Transverse colon (tissue), 4 donors: ENCODE measurements around the gene MTMR3. TPM values are rescaled to one million over a fixed set of nuclear protein-coding genes. Genes with fewer than 3 reads are reported as not detected.

Source experiments
- DNase-seq: peaks from one replicate; pipeline ENCODE4 v3.0.0-alpha.2; 2019
- H3K27ac ChIP-seq, 4 donors: fragments of 200-600 bp; sonication (generic); 2 replicates each; pipeline ENCODE4 v1.5.1; 2016 to 2018; ENCODE audit warnings: inconsistent platforms in 4 of 4
- H3K27me3 ChIP-seq: fragments of 200-600 bp; sonication (generic); 2 replicates; pipeline ENCODE4 v1.5.1; 2017; ENCODE audit warnings: inconsistent platforms
- H3K36me3 ChIP-seq, 4 donors: fragments of 200-600 bp; sonication (generic); 2 replicates each; pipeline ENCODE4 v1.5.1; 2017 to 2019; ENCODE audit warnings: inconsistent platforms in 4 of 4
- H3K4me1 ChIP-seq, 4 donors: fragments of 200-600 bp; sonication (generic); 2 replicates each; pipeline ENCODE4 v1.5.1; 2017 to 2020; ENCODE audit warnings: inconsistent platforms in 4 of 4
- H3K4me3 ChIP-seq, 4 donors: fragments of 200-600 bp; sonication (generic); 1 replicate in 1 of 4; 2 replicates in 3 of 4; pipeline versions ENCODE4 v1.5.1 to v1.6.1; 2017 to 2019; ENCODE audit warnings: inconsistent platforms in 4 of 4
- H3K9me3 ChIP-seq, 2 donors: fragments of 200-600 bp; sonication (generic); 2 replicates each; pipeline ENCODE4 v1.5.1; 2017 to 2019; ENCODE audit warnings: inconsistent platforms in 2 of 2
- CTCF ChIP-seq, 5 experiments: fragments of 200-600 bp in 3 of 5; fragments of 450-650 bp in 2 of 5; sonication (generic) in 3 of 5; IDR thresholded peaks; 1 replicate in 2 of 5; 2 replicates in 3 of 5; pipeline ENCODE4 v1.5.1; 2016 to 2017; ENCODE audit warnings: antibody characterized with exemption in 5 of 5, inconsistent platforms in 3 of 5, mild to moderate bottlenecking in 2 of 5, moderate library complexity in 1 of 5
- EP300 ChIP-seq: sonication (generic); formaldehyde crosslinking; IDR thresholded peaks from one replicate; pipeline ENCODE4 v1.6.1; 2017; ENCODE audit warnings: antibody characterized with exemption, low read depth
- POLR2A ChIP-seq: fragments of 450-650 bp; IDR thresholded peaks from one replicate; pipeline ENCODE4 v1.6.1; 2016; ENCODE audit warnings: antibody characterized with exemption, mild to moderate bottlenecking, moderate library complexity
- POLR2AphosphoS5 ChIP-seq, 3 donors: sonication (generic); formaldehyde crosslinking; IDR thresholded peaks; one replicate each; pipeline ENCODE4 v1.6.1; 2016; ENCODE audit warnings: antibody characterized with exemption in 3 of 3
- WGBS, 2 donors: methylation state at CpG; one replicate each; pipeline ENCODE4 v1.1.5; 2018; ENCODE audit warnings: low coverage in 1 of 2; 5-methylcytosine and 5-hydroxymethylcytosine counted together
- in situ Hi-C, 4 donors: fragments of 200-750 bp; cut with MboI; loops; one replicate each; pipeline versions ENCODE4 v1.15.0 to v1.15.1; 2017; ENCODE audit warnings: low sequenced_read_pairs in 3 of 4, low pct_ligation_motif_present in 1 of 4, low pct_unique_long_range_greater_than_20kb in 1 of 4
- intact Hi-C: fragments of 100-400 bp; cut with DNase I; formaldehyde crosslinking; loops from one replicate; pipeline ENCODE4 v1.15.1; 2023; ENCODE audit warnings: low total_unique reads
- total RNA-seq, 4 donors: library from RNA; depleted of rRNA; stranded (reverse); fragments of >200 nt; gene quantifications; one replicate each; pipeline ENCODE4 v1.1.0, GENCODE V29; 2016

Gene MTMR3
- total RNA-seq, 4 donors from 2014 or later, result 52.5 to 92.7 (median 70.2) TPM

GRCh38 chr22:29885610-29886009, 2.6 kb downstream of the MTMR3 start:
- Histone ChIP-seq H3K27me3 (no peaks in the 10 kb centered on the region), H3K4me1 (peaks cover 12 to 46% (median 23%) of the 10 kb centered on the region in 4 donors), H3K4me3 (no peak overlapping the region), H3K27ac (no peak overlapping the region), H3K36me3 (no peaks in the 10 kb centered on the region), H3K9me3 (no peaks in the 10 kb centered on the region)
- no peak for TF ChIP-seq EP300
- TF ChIP-seq POLR2A, result no peak
- no peak for TF ChIP-seq CTCF (IDR thresholded peaks at IDR 0.05)
- no peak for TF ChIP-seq POLR2AphosphoS5 (IDR thresholded peaks at IDR 0.05)
- 68 to 72% methylated on average over 4 of the region's 4 CpGs for whole genome bisulfite sequencing, 2 donors
- intact Hi-C loops (no loop called here), in situ Hi-C loops (loop anchor here in 1 of 4 donors (25.0 kb wide), 1 partner anchor 102 kb away; no protein-coding TSS in a partner anchor)
- DNase-seq, result no peak

- Histone ChIP-seq H3K27me3 (no peaks in the 10 kb centered on the region), H3K27ac (no peak overlapping the region), H3K36me3 (no peaks in the 10 kb centered on the region), H3K4me3 (no peak overlapping the region), H3K4me1 (peaks cover 12 to 49% (median 23%) of the 10 kb centered on the region in 4 donors), H3K9me3 (no peaks in the 10 kb centered on the region)
- no peak for DNase-seq
- no peak for TF ChIP-seq POLR2AphosphoS5 (IDR thresholded peaks at IDR 0.05)
- TF ChIP-seq EP300, result no peak
- TF ChIP-seq POLR2A, result no peak
- TF ChIP-seq CTCF (IDR thresholded peaks at IDR 0.05), result no peak
- in situ Hi-C loops, result loop anchor here in 1 of 4 donors (25.0 kb wide), 1 partner anchor 101 kb away; no protein-coding TSS in a partner anchor
- intact Hi-C loops, result no loop called here
- 73 to 85% methylated on average over 1 of the region's 1 CpG for WGBS, 2 donors
Observed at GRCh38 chr22:29886596-29886995, 3.6 kb downstream of the MTMR3 start.

DNA sequence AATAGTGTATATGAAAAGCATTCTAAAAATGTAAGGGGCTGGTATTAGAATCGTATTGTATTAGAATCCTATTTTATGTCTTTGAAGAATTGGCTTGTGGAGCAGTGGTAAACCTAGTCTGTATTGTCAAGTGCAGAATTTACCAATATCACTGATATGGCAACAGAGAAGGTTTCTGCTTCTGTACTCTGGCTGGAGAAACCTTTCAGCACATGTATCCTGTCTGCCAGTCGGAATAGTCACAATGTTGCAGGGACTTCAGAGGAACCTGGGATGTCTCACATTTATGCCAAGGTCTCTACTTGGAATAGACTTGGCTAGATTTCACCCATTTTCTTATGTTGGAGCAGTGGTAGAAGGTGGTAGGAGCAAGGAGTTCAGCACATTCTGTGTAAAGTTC, 4.4 kb downstream of the MTMR3 start:
- Histone ChIP-seq H3K27ac (no peak overlapping the region), H3K4me1 (peaks cover 12 to 51% (median 24%) of the 10 kb centered on the region in 4 donors), H3K36me3 (no peaks in the 10 kb centered on the region), H3K4me3 (no peak overlapping the region), H3K9me3 (no peaks in the 10 kb centered on the region), H3K27me3 (no peaks in the 10 kb centered on the region)
- DNase-seq, result no peak
- 75 to 79% methylated on average over 1 to 2 of the region's 2 CpGs for WGBS, 2 donors
- intact Hi-C loops, result no loop called here
- TF ChIP-seq POLR2AphosphoS5 (IDR thresholded peaks at IDR 0.05) (no peak), CTCF (IDR thresholded peaks at IDR 0.05) (no peak), POLR2A (no peak), EP300 (no peak)
- in situ Hi-C loops, result loop anchor here in 1 of 4 donors (25.0 kb wide), 1 partner anchor 100 kb away; no protein-coding TSS in a partner anchor

DNA sequence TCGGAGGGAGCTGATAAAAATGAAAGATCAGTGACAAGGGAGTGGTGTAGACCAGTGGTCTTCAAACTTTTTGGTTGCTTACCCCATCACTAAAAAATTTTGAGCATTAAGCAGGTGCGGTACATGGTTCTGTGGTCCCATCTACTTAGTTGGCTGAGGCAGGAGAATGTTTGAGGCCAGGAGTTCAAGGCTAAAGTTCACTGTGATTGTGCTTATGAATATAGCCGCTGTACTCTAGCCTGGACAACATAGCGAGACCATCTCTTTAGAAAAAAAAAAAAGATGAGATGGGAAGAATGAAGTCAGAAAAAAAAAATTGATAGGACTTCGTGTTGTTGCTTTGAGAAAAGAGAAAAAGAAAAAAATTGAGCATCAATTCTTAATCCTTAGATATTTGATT, 7.8 kb downstream of the MTMR3 start:
- Histone ChIP-seq H3K9me3 (no peaks in the 10 kb centered on the region), H3K27me3 (no peaks in the 10 kb centered on the region), H3K4me1 (peaks cover 6 to 49% (median 12%) of the 10 kb centered on the region in 4 donors), H3K36me3 (no peaks in the 10 kb centered on the region), H3K4me3 (no peak overlapping the region), H3K27ac (no peak overlapping the region)
- DNase-seq, result no peak
- 96 to 98% methylated on average over 5 of the region's 5 CpGs for WGBS, 2 donors
- intact Hi-C loops, result no loop called here
- in situ Hi-C loops, result loop anchor here in 1 of 4 donors (25.0 kb wide), 1 partner anchor 97 kb away; no protein-coding TSS in a partner anchor
- TF ChIP-seq EP300, result no peak
- no peak for TF ChIP-seq POLR2AphosphoS5 (IDR thresholded peaks at IDR 0.05)
- no peak for TF ChIP-seq CTCF (IDR thresholded peaks at IDR 0.05)
- TF ChIP-seq POLR2A, result no peak
